K562 (cell line): ENCODE results near the gene PDHB. TPM values are rescaled to one million over a fixed set of nuclear protein-coding genes. Genes with fewer than 3 reads are reported as not detected.

Experiments used
- ATAC-seq: fragments of 200-7000 bp; cut with Tn5 transposase; 3 replicates; pipeline ENCODE4 v1.9.1; 2020; ENCODE audit warnings: moderate library complexity
- BruUV-seq: library from RNA; stranded (reverse); fragments of 400-500 nt; replicated peaks from 2 replicates; lab custom pipeline; 2021; lab: Mats Ljungman, UMichigan
- CTCF ChIA-PET: fragments of 300-600 bp; formaldehyde crosslinking; extraction: SDS; loops from one replicate; lab custom pipeline; 2021; ENCODE audit warnings: low intra/inter-chr PET ratio; lab: Yijun Ruan, JAX
- POLR2A ChIA-PET: fragments of 300-600, 350-650 bp; sonication (Branson Sonifier 250); formaldehyde crosslinking; extraction: SDS; loops from one replicate; lab custom pipeline; 2021; ENCODE audit warnings: antibody characterized with exemption, inconsistent platforms; lab: Yijun Ruan, JAX
- DNase-seq, 4 experiments: peaks; one replicate each; pipeline versions ENCODE4 v3.0.0 to v3.0.0-alpha.2; 2011 to 2018; ENCODE audit warnings: low spot score in 3 of 4, mixed read lengths in 3 of 4; ENCODE audit errors: extremely low read depth in 1 of 4
- FAIRE-seq: peaks from 2 replicates; lab custom pipeline; 2011; peaks lifted over from hg19 to GRCh38; lab: Jason Lieb, UNC
- H2AFZ ChIP-seq: 2 replicates; pipeline ENCODE4 v1.6.0; 2011; ENCODE audit warnings: low read depth, low read length, control low read depth, inconsistent platforms
- H3K27ac ChIP-seq: fragments of 200-600 bp; 3 replicates; pipeline ENCODE4 v1.8.0; 2011; ENCODE audit warnings: low read depth, mild to moderate bottlenecking, control low read depth, inconsistent platforms, low read length, moderate library complexity, mixed read lengths; ENCODE audit errors: extremely low read depth
- H3K27me3 ChIP-seq, 2 experiments: fragments of 300-600 bp in 1 of 2; 2 replicates in 1 of 2; 3 replicates in 1 of 2; pipeline versions ENCODE4 v1.6.0 to v1.8.0; 2011; ENCODE audit warnings: inconsistent platforms in 2 of 2, low read length in 2 of 2, mild to moderate bottlenecking in 1 of 2, mixed read lengths in 1 of 2, moderate library complexity in 1 of 2; ENCODE audit not compliant: control insufficient read depth in 2 of 2, insufficient read depth in 2 of 2
- H3K36me3 ChIP-seq: fragments of 300-600 bp; 3 replicates; pipeline ENCODE4 v1.8.0; 2011; ENCODE audit warnings: mild to moderate bottlenecking, low read length, inconsistent platforms; ENCODE audit not compliant: control insufficient read depth, insufficient read depth
- H3K4me1 ChIP-seq, 2 experiments: fragments of 200-600 bp in 1 of 2; replicated peaks in 1 of 2; 2 replicates in 1 of 2; 3 replicates in 1 of 2; pipeline versions ENCODE4 v1.5.1 to v1.8.0; 2011; ENCODE audit warnings: inconsistent platforms in 2 of 2, low read length in 2 of 2, mild to moderate bottlenecking in 1 of 2, mixed read lengths in 1 of 2, moderate library complexity in 1 of 2; ENCODE audit not compliant: control insufficient read depth in 2 of 2, insufficient read depth in 2 of 2
- H3K4me2 ChIP-seq: 2 replicates; pipeline ENCODE4 v1.6.1; 2011; ENCODE audit warnings: low read length, control low read depth, inconsistent platforms, mixed read lengths; ENCODE audit not compliant: insufficient read depth
- H3K4me3 ChIP-seq: fragments of 200-600 bp; sonication (generic), shearing (Covaris generic); 2 replicates; pipeline ENCODE4 v1.5.1; 2016; ENCODE audit warnings: control low read depth, inconsistent platforms
- H3K79me2 ChIP-seq: fragments of 200-600 bp; 3 replicates; pipeline ENCODE4 v1.8.0; 2011; ENCODE audit warnings: low read length, inconsistent platforms; ENCODE audit not compliant: control insufficient read depth, insufficient read depth
- H3K9ac ChIP-seq, 2 experiments: 2 replicates each; pipeline versions ENCODE4 v1.6.0 to v1.6.1; 2011; ENCODE audit warnings: low read depth in 2 of 2, low read length in 2 of 2, control low read depth in 1 of 2, inconsistent platforms in 1 of 2, mild to moderate bottlenecking in 1 of 2, mixed read lengths in 1 of 2; ENCODE audit not compliant: insufficient read depth in 1 of 2
- H3K9me1 ChIP-seq: one replicate; pipeline ENCODE4 v1.6.0; 2011; ENCODE audit warnings: inconsistent platforms, mild to moderate bottlenecking, low read length, moderate library complexity; ENCODE audit not compliant: control insufficient read depth, insufficient read depth
- H3K9me3 ChIP-seq: replicated peaks from 2 replicates; pipeline ENCODE4 v1.5.1; 2011; ENCODE audit warnings: low read depth, low read length, inconsistent platforms; ENCODE audit not compliant: control insufficient read depth, insufficient read depth
- H4K20me1 ChIP-seq: replicated peaks from 2 replicates; pipeline ENCODE4 v1.6.1; 2011; ENCODE audit warnings: low read length, inconsistent platforms, mixed read lengths; ENCODE audit not compliant: control insufficient read depth, insufficient read depth
- AFF1 ChIP-seq, 2 experiments: fragments of 450-650 bp; IDR thresholded peaks; 2 replicates each; pipeline ENCODE4 v1.6.1; 2018; ENCODE audit warnings: mild to moderate bottlenecking in 2 of 2, low read depth in 1 of 2; ENCODE audit not compliant: partially characterized antibody in 2 of 2
- ELF4 ChIP-seq: fragments of 450-650 bp; formaldehyde crosslinking; IDR thresholded peaks from 2 replicates; pipeline ENCODE4 v1.4.0; 2022; ENCODE audit warnings: missing genetic modification characterization
- HCFC1 ChIP-seq: IDR thresholded peaks from 2 replicates; pipeline ENCODE4 v1.6.1; 2012; ENCODE audit warnings: low read depth, low read length, improper control_type of control experiment
- HOXB6 ChIP-seq: fragments of 250-450 bp; sonication (Bioruptor Pico); IDR thresholded peaks from 2 replicates; pipeline ENCODE4 v1.5.1; 2022; ENCODE audit warnings: mild to moderate bottlenecking, borderline replicate concordance
- PCBP2 ChIP-seq: fragments of 200-400 bp; formaldehyde crosslinking; IDR thresholded peaks from 2 replicates; pipeline ENCODE4 v1.6.1; 2018; ENCODE audit warnings: low read length, low read depth, mild to moderate bottlenecking, moderate library complexity; ENCODE audit not compliant: poor library complexity, severe bottlenecking
- POLR2AphosphoS5 ChIP-seq: IDR thresholded peaks from 2 replicates; pipeline ENCODE4 v1.6.1; 2011; ENCODE audit warnings: mild to moderate bottlenecking, low read depth, low read length, moderate library complexity; ENCODE audit not compliant: control insufficient read depth, insufficient read depth
- PRMT5 ChIP-seq: sonication (generic); formaldehyde crosslinking; IDR thresholded peaks from 2 replicates; pipeline ENCODE4 v1.5.0; 2020; ENCODE audit warnings: missing genetic modification reagents
- RBM22 ChIP-seq: fragments of 200-400 bp; formaldehyde crosslinking; IDR thresholded peaks from 2 replicates; pipeline ENCODE4 v1.6.1; 2018; ENCODE audit warnings: low read length, low read depth; ENCODE audit not compliant: poor library complexity, severe bottlenecking
- RBM25 ChIP-seq: fragments of 200-400 bp; formaldehyde crosslinking; IDR thresholded peaks from 2 replicates; pipeline ENCODE4 v1.6.1; 2018; ENCODE audit warnings: low read length, low read depth, moderate library complexity; ENCODE audit not compliant: severe bottlenecking
- TAF9B ChIP-seq: fragments of 450-650 bp; IDR thresholded peaks from 2 replicates; pipeline ENCODE4 v1.6.1; 2018; ENCODE audit warnings: mild to moderate bottlenecking; ENCODE audit not compliant: partially characterized antibody
- UBTF ChIP-seq, 2 experiments: IDR thresholded peaks; 2 replicates each; pipeline ENCODE4 v1.6.1; 2012; ENCODE audit warnings: improper control_type of control experiment in 2 of 2, low read depth in 2 of 2, low read length in 2 of 2, borderline replicate concordance in 1 of 2
- ZFX ChIP-seq: sonication (generic); formaldehyde crosslinking; IDR thresholded peaks from 2 replicates; pipeline ENCODE4 v1.8.0; 2022; ENCODE audit warnings: mild to moderate bottlenecking, missing genetic modification reagents, moderate library complexity
- ZNF444 ChIP-seq: fragments of 250-450 bp; sonication (Bioruptor Pico); IDR thresholded peaks from 2 replicates; pipeline ENCODE4 v1.4.0; 2020; ENCODE audit warnings: mild to moderate bottlenecking, moderate library complexity
- ZNF766 ChIP-seq: fragments of 200-800 bp; sonication (Bioruptor generic); conservative IDR thresholded peaks from 2 replicates; pipeline ENCODE4 v1.6.1; 2016; ENCODE audit warnings: missing genetic modification characterization, missing compliant biosample characterization
- WGBS: fragments of 100-300 bp; shearing (Covaris generic); methylation state at CpG from one replicate; pipeline ENCODE4 v1.1.6; 2016; ENCODE audit warnings: low coverage, mixed read lengths; ENCODE audit not compliant: insufficient coverage; ENCODE audit errors: missing lambda C conversion rate; 5-methylcytosine and 5-hydroxymethylcytosine counted together
- in situ Hi-C: fragments of 300-500 bp; cut with MboI; formaldehyde crosslinking; loops from 4 replicates; pipeline ENCODE4 v1.15.0; 2018; ENCODE audit warnings: inconsistent platforms, mixed read lengths
- intact Hi-C: fragments of 100-400 bp; cut with micrococcal nuclease; formaldehyde crosslinking; loops from 2 replicates; pipeline ENCODE4 v1.14.2; 2022
- polyA plus RNA-seq, 8 experiments: library from polyadenylated mRNA; depleted of rRNA in 4 of 8; stranded (reverse) in 5 of 8; unstranded in 3 of 8; fragments of >200 nt; fragmentation: Nextera tagmentation in 2 of 8; fragmentation: Illumina TruSeq in 1 of 8; extraction: Ambion mirVana in 2 of 8; extraction: Trizol in 1 of 8; gene quantifications; 2 replicates each; pipeline versions ENCODE4 v1.2.1 to v1.2.3, GENCODE V29; 2011 to 2014; ENCODE audit warnings: inconsistent platforms in 1 of 8, missing spikeins in 1 of 8
- total RNA-seq, 7 experiments: library from RNA; depleted of rRNA in 6 of 7; stranded (reverse); fragments of >200 nt in 6 of 7; fragmentation: Illumina TruSeq in 2 of 7; extraction: Trizol in 2 of 7; gene quantifications; 2 replicates each; pipeline versions ENCODE4 v1.2.1 to v1.2.3, GENCODE V29; 2011 to 2021; ENCODE audit warnings: low replicate concordance in 1 of 7

PDHB gene
- total and polyA plus RNA-seq, 9 of the 15 experiments (the other 6 are each of a cell fraction or from before 2014, with no cell fraction given) = 51.2 to 178 (median 85.2) TPM

- TF ChIP-seq UBTF (IDR thresholded peaks at IDR 0.05; ENCODE audit: borderline replicate concordance in 1 of 2, low read depth in 2 of 2, low read length in 2 of 2) = no peak
- no peak for TF ChIP-seq PRMT5 (CRISPR knock-in tag)
Measured at GRCh38 chr3:58384381-58385090, 49.1 kb downstream of the PDHB start (continued).

GRCh38 chr3:58383904-58384303 is 49.7 kb downstream of the PDHB start:
- in situ Hi-C loops = no loop called here
- DNase-seq (no peak), ATAC-seq (no peak), FAIRE-seq (no peak)
- 75% methylated on average over 4 of the region's 4 CpGs for WGBS
- Histone ChIP-seq H3K4me1 (no peaks in the 10 kb centered on the region; a peak in 2 of 5 replicates), H3K36me3 (no peaks in the 10 kb centered on the region), H3K27me3 (no peaks in the 10 kb centered on the region), H3K4me3 (no peak overlapping the region), H2AFZ (no peak overlapping the region), H3K9me3 (no peaks in the 10 kb centered on the region), H3K9ac (no peak overlapping the region), H3K27ac (no peak overlapping the region), H3K79me2 (no peaks in the 10 kb centered on the region), H4K20me1 (no peaks in the 10 kb centered on the region), H3K4me2 (no peak overlapping the region), H3K9me1 (no peaks in the 10 kb centered on the region)
- no TSS peak for BruUV-seq
- POLR2A ChIA-PET = interaction anchor here (0.6 kb wide), 1 partner anchor 42 kb away, joined by 3 read pairs; no protein-coding TSS in a partner anchor
- CTCF ChIA-PET = no interaction called here
- intact Hi-C loops = no loop called here
- TF ChIP-seq PCBP2 (no peak), TAF9B (no peak), ZFX (CRISPR knock-in tag) (no peak), AFF1 (IDR thresholded peaks at IDR 0.05; ENCODE audit: low read depth in 1 of 2, partially characterized antibody in 2 of 2) (no peak), ZNF766 (CRISPR knock-in tag) (no peak), RBM22 (no peak), POLR2AphosphoS5 (no peak), HCFC1 (no peak), RBM25 (no peak), HOXB6 (CRISPR knock-in tag) (no peak), ELF4 (no peak), ZNF444 (CRISPR knock-in tag) (no peak)
